CD4-positive, alpha-beta T cell treated with Interferon alpha-2 for 1 hour (primary cell): Measurements from ENCODE around the gene COL10A1.
A peak's percentile ranks its signal among the peaks of the same experiment; 100 is the strongest.

Experiments used
- DNase-seq, 2 donors: peaks; one replicate each; pipeline ENCODE4 v3.0.0-alpha.2; 2020 to 2022

The COL10A1 gene

DNA sequence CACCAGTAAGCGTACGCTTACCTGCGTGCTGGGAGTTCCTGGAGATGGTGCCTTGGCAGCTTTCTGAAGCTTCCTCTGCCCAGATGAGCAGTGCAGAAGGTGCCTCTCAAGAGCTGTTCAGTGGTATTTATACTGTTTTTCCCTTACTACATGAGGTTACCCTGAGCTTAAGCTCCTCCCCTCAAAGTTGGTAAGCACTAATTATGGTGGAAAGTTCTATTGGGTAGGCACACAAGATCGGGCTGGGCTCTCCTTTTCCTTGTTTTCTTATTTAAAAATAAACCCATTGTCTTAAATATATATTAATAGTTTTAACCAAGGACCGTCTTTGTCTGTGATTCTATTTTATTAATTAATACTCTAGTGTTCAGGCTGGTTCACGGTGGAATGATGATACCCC, at the start of gene COL10A1:
Gene COL10A1, minus strand, starts transcription at position 101 of the 400 bp plus-strand sequence. CDS start 640 bp downstream, outside the sequence.
- DNase-seq = no peak

DNA sequence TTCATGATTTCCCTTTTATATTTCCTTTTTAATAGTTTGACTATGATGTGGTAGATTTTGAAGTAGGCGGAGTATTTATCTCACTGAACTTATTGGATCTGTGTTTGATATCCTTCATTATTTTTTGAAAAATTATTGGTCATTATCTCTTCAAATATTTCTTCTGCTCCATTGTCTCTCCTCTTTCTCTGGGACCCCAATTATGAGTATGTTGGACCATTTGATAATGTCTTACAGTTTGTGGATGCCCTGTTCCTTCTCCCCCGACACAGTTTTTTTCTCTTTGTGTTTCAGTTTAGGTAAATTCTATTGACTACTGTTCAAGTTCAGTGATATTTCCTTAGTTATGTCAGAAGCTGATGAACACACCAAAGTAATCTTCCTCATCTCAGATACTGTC, 49.4 kb upstream of the COL10A1 start:
- DNase-seq = no peak

DNA sequence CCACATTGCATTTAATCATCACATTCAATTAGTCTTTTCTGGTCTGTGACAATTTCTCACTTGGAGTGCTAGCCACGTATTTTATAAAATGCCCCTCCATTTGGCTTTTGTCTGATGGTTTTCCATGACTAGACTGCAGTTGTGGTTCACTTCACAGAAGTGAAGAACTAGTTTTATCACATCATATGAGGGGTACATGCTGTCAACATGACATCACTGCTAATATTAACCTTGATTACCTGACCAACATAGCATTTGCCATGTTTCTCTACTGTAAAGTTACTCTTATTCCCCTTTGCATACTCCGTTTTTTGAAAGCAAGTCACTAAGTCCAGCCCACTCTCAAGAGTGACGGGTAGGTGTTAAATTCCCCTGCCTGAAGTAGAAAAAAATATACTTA, 48.0 kb upstream of the COL10A1 start:
- DNase-seq = no peak

DNA sequence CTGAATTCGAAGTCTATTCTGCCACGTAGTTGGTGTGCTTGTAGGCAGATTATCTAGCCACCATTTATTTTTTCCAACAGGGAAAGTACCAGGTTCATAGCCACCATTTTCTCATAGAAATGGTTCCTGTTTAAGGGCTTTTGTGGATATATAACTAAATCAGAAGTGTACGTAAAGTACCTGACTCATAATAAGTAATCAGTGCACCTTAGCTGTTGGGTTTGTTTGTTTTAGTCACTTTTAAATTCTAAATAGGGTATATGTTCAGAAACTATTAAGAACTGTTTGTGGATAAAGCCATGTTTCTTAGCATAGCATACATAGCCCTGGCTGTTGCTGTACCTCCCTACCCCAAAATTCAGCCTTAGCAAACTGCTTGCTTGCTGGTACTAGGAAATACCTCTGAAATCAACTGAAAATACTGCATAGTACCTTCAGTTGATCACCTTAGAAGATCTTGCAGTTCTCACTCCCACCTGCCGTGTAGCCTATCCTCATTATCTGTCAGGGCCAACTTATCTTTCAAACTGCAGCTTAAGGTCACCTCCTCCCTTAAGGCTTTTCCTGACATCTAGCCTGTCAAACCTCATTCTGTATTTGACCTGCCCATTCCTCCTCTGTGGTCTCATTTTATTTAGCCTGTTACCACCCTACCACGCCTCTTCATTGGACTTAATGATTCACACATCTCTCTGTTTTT, 44.6 kb upstream of the COL10A1 start:
- DNase-seq = no peak

DNA sequence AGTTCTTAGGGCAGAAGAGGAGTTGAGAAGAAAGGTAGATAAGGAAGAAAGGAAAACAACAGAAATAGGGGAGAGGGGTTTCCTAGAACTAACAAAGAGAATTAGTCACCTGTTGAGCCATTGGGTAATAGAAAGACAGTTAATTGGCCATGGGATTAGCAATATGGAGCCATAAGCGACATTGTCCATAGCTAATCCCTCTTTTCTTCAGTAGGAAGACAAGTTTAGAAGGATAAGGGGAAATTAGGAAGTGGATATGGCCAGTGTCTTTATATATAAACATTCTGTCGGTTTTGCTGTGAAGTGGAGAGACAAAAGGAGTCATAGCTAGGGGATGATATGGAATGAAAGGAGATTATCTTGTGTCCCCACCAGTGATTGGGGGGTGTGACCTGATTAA, 43.9 kb upstream of the COL10A1 start:
- no peak for DNase-seq

DNA sequence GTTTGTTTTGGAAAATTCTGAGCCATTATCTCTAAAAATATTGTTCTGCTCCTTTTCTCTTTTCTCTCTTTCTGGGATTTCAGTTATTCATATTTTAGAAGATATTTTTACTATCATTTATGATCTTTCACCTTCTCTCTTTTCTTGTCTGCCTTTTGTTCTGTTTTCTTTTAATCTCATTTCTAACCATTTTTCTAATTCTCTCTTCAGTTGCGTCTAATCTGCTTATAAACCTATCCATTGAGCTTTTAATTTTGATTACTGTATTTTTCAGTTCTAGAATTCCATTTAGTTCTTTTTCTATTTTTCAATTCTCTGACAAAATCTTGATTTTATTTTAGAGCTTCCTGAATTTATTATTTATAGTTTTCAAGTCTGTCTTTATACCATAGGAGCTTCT, 42.2 kb upstream of the COL10A1 start:
- DNase-seq = no peak

DNA sequence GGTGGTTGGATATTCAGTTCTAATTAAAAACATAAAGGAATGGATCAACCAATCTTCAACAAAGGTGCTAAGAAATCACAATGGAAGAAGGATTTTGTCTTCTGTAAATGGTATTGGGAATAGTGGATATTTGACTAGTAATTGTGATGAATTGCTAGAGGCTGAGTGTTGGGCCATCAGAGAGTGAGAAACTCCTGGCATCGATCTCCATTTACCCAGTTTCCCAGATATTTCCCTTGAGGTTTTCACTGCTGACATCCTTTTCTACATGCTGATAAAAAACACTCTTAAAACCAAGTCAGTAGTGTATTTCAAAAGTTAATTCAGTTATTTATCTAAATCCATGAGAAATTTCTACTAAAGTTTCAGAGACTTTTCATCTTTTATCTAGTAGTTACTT, 40.4 kb upstream of the COL10A1 start:
- DNase-seq = no peak

DNA sequence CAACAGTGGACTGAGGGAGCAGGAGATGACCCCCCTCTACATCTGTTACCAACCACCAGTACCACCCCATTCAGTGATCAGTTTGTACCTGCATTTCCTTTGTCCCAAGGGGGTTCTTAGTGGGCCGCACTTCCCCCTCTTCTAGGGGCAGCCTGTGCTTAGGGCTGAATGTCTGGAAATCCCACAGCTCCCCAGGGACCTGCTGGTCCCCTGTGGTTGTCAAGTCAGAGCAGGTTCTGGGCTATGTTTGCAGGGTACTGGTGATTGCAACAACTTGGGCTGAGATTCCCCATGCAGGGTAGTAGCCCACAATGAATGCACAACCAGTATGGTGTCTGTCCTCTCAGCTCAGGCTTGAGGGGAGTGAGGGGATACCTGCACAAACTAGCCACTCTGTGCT, 39.7 kb upstream of the COL10A1 start:
- DNase-seq = peak in 1 of 2 donors; percentile 12

DNA sequence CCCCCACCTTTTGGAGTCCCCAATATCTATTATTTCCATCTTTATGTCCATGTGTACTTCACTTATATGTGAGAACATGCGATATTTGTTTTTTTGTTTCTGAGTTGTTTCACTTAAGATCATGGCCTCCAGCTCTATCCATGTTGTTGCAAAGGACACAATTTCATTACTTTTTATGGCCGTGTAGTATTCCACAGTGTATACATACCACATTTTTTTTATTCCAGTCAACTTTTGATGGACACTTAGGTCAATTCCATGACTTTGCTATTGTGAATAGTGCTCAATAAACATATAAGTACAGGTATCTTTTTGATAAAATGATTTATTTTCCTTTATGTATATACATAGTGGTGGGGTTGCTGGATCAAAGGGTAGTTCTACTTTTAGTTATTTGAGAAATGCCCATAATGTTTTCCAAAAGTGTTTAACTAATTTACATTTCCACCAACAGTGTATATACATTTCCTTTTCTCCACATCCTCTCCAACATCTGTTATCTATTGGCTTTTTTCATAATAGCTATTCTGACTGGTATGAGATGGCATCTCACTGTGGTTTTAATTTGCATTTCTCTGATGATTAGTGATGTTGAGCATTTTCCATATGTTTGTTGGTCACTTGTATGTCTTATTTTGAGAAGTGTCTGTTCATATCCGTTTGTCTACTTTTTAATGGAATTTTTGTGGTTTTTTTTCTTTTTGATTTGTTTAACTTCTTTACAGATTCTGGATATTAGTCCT, 34.0 kb upstream of the COL10A1 start:
- DNase-seq = no peak

DNA sequence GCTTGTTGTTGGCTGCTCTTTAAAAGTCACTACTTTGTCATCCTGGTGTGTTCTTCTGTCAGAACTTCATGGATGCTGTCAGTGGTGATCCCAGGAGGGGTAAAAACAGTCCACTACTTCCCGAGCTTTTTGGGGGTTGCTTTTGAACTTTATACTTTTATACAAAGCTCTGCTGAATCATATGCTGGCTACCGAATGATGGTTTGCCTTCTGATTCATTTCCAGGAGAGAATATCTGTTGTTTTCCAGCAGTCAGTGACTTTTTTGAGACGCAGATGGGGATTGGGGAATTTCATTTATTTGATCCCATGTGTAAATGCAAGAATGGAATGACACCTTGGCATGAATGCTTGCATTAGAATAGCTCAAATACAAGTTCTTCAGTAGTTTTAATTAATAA, 32.7 kb upstream of the COL10A1 start:
- DNase-seq = no peak

DNA sequence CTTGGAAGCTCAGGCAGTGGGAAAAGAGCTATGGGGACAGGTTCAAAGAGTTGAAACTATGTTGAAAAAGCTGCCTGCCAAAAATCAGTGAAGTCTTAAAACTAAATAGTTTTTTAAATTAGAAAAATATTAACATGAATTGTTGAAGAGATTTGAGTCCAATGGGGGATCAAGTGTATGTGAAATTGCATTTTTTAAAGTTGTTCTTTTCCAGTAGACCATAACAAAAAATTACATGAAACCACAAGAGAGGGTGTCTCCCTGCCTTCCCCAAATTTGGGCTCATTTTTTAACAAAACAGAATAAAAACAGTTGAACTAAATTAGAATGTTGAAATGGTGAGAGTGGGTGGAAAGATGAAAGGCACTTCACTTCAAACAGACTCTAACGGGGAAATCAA, 31.5 kb upstream of the COL10A1 start:
- no peak for DNase-seq

DNA sequence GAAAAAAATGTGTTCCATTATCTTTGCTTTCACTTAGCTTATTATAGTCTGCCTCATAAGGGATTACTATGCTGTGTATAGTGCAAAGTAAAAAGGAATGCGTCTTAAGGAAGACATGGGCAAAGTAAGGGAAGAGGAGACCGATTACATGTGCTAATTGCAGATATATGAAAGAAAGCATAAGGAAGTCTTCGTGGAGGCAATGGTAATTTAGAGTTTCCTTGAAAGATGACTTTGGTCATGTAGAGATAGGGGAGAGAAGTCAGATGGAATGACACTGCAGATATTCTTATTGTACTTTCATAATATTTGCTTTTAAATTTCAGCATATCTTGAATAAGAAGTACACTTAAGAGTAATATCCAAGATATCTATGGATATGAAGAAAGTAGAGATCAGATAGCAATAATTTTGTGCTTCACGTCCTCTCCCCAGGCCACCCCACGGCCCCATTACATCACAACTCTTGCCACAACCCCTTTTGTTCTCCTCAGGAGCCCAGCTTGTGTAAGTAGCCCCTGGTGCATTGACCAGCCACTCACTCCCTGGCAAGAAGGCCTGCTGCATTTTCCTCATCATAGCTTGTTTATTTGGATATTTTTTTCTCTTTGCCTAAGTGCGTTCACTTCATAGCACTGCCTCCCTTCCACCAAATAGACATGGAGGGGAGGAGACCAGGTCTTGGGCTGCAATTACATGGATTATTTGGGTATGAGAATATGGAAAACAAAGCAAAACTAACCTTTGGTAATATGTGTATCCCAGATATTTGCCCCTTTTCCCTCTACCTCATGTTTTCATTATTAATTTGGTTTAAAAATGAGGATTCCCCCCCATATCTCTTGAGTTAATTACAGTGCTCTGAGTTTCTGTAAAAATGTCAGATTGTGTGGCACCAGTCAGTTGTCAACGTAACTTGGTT, 30.7 kb upstream of the COL10A1 start:
- no peak for DNase-seq

DNA sequence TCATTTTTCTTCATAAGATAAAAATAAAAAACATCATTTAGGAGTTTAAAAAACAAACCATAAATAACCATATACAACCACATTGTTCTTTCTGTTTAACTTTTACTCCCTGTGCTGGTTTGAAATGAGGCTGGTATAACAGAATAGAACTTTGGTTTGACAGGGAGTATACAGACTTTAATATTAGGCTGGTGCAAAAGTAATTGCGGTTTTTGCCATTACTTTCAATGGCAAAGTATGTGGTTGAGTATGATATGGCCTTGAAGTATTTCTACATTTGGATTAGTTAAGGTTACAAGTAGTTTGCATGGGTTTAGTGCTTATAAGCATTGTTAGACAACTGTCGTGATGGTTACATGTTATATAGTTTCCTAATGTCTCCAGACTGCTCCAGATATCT, 29.0 kb upstream of the COL10A1 start:
- DNase-seq = no peak

DNA sequence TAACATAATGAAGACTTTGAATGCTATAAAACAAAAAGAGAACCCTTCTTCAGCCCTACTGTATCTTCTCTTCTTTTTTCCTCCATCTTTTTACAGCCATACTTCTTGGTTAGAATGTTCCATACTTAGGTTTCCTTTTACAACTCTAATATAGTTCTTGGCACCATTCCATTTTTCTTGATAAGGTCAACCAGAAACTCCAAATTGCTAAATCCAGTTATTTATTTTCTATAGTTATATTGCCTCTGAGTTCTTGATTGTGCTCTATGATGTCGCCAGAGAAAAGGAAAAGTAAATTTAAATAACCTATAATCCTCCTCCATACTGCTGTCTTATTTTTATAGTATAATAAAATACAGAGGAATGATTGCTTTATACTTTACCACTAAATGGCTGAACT, 26.7 kb upstream of the COL10A1 start:
- no peak for DNase-seq

DNA sequence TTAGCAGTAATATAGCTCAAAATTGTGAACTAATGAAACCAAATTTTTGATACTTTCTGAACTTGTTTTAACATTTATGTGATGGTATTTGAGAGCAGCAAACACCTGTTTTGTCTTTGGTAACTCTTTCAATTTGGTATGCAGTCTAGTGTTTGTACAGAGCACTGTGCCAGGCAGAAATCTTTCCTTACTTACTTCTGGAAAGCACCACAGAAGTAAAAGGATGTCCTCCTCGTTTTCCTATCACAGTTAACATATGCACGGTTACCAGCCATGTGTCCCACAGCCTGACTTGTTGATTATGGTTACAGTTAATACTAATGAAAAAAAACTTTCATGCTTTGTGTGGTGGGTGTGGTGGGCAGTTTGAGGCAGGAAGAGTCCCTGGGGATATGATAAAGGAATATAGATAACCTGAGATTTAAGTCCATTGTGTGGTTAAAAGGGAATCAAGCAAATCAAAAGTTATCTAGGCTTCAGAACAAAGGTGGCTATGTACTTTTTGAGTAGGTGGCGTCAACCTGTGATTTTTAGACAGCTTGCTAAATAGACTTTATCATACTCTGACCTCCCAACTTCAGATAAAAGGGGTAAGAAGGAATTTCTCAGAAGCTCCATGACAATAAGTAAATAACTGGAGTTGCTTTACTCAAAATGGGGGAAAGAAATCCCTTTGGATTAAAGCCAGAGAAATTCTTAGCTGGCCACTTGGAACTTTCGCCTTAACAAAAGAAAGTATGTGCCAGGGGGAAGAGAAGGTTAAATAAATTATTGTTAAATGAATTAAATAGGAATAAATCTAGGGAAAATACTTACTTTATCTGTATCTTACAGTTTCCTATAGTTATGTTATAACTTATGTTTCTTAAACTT, 20.1 kb upstream of the COL10A1 start:
- no peak for DNase-seq

DNA sequence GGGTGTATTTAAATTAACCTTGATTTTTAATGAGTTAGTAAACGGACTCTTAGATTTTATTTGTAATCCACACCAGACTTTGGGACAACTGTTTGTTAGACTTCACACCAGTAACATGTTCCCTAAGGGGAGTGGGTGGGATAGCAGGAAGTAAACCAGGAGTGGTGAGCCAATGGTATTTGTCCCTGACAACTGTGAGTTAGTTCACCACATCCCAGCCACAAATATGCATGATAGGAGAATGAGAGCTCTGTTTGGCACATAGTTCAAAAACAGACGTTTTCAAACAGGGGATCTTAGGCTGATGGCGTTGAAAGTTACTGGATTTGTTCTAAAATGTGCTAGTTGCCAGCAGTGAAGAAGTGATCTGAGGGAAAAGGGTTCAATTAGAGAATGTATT, 18.7 kb upstream of the COL10A1 start:
- DNase-seq = no peak

DNA sequence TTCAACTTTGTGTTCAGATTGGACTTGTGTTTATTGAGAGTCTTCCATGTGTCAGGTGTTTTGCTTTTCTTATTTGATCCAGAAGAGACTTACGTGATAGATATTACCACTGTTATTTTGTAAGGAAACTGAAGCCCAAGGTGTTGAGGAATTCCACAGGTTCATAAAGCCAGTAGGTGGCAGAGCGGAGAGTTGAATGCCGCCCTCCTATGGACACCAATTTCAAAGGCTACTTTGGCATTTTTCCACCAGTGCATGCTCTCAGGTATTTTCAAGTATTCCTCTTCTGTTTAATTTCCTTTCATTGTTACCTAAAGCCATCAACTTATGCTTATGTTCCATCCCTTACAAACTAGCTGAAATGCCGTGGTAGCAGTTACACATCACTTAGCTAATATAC, 14.0 kb upstream of the COL10A1 start:
- DNase-seq = no peak

DNA sequence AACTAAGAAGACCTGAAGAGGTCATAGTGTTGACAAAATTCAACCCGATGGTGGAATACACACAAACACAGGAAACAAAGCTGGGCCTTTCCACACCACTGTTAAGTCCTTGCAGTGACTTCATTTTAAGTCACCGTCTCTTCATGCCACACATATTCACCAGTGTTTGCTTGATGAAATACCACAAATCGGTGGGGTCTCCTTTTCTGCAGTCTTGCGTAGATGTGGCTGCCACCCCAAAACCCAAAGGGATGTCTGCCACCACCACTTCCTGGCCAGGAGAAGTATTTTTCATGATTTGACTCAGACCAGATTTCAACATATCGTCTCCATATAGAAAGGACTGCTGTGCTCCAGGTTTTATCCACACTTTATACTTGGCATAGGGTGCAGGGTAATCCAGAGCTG, 11.0 kb upstream of the COL10A1 start:
- DNase-seq = peak in 1 of 2 donors; percentile 8

DNA sequence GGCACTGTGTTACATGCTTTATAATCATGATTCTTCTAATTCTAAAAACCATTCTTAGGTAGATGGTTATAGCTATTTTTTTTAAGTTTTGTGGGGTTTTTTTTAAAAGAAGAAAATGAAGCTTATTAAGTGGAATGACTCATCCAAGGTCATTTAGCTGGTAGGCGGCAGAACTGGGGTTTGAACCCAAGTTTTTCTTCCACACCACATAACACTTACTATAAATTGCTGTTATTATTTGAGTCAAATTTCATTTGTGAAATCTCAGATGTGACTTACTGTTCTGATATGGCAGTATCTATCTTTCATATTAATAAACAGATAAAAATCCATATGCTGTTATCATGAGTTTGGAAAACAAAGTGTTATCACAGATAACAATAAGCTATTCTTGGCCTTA, 10.4 kb upstream of the COL10A1 start:
- DNase-seq = no peak

DNA sequence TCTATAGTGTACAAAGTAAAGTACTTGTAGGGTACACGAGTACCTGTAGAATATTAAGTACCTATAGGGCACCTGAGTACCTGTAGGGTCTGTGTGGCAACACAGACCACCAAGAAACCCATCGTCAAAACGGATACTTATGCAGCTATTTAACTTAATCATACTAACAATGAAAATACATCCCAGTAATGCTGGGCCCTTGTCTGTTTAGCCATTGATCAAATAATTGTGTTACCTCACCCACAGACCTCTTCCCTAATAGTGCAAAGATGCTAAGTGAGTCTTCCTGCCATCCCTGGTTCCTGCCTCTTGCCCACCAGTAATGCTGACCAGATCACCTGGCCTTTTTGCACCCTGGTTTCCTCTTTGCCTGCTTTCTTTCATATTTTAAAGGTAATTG, 7.5 kb upstream of the COL10A1 start:
- no peak for DNase-seq

DNA sequence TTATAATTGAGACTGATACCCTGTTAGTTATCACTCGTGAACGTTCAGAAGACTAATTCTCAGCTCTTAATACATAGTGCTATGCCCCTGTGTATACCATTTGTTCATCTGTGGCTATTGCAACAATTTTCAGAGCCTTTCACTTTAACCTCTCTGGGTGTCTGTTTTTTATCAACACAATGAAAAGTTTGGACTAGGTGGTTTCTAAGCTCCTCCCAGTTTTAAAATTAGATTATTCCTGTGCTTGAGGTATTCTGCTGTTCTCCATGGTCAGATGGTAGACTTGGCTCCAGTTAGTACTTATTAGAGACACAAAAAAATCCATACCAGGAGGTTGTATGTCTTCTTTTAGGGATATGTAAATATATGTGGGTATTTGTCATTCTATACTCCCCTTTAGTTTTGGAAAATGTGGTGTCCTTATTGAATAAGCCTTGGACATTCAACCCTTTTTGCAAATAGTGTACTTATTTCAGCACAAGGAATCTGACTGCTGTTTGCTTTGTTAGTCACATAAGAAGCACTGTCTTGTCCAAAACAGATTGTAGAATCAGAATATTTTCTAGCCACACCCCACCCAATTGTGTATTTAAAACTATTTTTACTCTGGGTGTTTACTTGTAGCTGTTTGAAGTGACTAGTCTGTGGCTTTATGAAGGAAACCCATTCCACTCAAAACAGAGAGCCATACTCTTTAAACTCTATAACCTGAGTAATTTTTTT, 2.0 kb upstream of the COL10A1 start:
- DNase-seq = no peak

DNA sequence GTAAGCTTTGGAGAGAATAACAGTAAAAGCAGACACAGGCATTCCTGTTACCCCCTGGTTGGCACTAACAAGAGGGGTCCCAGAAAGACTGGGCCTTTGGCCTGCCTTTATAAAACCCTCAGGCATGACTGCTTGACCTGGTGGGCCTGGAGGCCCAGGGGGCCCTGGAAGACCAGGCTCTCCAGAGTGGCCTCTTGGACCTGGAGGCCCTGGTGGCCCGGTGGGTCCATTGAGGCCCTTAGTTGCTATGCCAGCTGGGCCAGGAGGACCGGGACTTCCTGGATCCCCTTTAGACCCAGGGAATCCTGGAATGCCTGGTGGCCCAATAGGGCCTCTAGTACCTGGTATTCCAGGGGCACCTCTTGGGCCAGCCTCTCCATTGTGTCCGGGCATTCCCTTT, 5.5 kb downstream of the COL10A1 start:
- no peak for DNase-seq
